Measurements from ENCODE around the gene C1orf216.
"Not testable (repeated sequence)": the region's sequence is repeated elsewhere in the genome, so short reads cannot be mapped to it uniquely, and the experiment has no call there.

C1orf216 gene

DNA sequence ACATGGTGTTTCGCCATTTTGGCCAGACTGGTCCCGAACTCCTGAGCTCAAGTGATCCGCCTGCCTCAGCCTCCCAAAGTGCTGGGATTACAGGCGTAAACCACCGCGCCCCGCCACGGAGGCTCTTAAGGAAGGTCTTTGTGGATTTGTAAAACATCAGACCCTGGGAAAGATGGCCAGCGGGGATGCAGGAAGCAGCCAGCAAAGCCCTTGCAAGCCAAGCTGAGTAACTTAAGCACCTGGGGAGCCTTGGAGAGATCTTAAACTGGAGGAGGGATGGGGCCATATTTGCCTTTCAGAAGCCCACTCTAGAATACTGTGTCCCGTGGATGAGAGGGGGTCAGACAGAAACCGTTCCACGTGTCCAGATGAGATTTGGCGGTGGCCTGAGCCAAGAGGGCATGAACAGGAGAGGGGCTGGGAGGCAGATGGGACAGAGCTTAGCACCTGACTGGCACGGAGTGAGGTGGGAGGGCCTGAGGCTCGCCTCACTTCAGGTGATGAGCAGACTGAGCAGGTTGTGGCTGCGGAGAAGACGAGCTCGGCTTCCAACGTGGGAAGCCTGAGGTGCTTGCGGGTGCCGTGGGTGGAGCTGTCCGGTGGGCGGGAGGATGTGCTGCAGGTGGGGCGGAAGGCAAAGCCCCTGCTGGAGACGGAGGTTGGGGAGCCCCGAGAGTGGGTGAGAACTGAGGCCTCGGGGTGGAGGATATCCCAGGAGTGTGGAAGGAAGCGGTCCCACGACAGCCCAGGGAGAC is 11.7 kb downstream of the C1orf216 start:
- DNase-seq, result no peak

DNA sequence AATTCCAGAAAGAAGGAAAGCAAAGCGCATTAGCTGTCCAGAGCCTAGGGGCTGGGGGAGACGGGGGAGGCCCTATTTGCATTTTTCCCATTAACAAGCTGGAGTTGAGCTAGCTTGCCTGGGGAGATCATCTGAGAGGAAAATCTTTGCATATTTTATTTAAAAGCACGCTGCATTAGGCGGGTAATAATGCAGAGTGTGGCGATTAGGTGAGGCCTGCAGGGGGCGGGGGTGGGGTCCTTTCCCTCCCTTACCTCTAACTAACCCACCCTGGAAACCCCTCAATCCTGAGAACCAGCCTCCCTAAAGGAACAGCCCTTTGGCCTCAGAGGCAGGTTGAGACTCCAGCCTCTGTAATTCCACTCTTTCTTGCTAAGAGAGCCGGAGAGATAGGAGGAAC is 16.2 kb downstream of the C1orf216 start:
- no peak for DNase-seq

DNA sequence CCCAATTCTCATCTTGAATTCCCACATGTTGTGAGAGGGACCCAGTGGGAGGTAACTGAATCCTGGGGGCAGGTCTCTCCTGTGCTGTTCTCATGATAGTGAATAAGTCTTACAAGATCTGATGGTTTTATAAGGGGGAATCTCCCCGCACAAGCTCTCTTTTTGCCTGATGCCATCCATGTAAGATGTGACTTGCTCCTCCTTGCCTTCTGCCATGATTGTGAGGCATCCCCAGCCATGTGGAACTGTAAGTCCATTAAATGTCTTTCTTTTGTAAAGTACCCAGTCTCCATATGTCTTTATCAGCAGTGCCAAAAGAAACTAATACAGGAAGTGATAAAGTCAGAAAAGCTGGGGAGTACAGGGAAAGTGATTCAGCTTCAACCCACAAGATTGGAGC is 19.5 kb downstream of the C1orf216 start:
- not testable (repeated sequence) for DNase-seq

DNA sequence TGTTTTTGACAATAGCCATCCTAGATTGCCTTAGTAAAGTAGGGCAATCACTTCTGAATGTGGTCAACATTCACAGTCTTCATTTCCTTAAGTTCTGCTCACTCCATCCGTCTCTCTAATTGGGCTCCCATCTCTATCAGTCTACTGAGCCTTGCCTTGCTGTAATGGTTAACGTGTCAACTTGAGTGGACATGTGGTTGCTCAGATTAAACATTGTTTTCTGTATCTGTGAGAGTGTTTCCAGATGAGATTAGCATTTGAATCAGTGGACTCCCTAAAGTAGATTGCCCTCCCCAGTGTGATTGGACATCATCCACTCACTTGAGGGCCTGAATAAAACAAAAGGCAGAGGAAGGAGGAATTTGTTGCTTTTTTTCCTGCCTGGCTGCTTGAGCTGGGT is 26.4 kb downstream of the C1orf216 start:
- no peak for DNase-seq

DNA sequence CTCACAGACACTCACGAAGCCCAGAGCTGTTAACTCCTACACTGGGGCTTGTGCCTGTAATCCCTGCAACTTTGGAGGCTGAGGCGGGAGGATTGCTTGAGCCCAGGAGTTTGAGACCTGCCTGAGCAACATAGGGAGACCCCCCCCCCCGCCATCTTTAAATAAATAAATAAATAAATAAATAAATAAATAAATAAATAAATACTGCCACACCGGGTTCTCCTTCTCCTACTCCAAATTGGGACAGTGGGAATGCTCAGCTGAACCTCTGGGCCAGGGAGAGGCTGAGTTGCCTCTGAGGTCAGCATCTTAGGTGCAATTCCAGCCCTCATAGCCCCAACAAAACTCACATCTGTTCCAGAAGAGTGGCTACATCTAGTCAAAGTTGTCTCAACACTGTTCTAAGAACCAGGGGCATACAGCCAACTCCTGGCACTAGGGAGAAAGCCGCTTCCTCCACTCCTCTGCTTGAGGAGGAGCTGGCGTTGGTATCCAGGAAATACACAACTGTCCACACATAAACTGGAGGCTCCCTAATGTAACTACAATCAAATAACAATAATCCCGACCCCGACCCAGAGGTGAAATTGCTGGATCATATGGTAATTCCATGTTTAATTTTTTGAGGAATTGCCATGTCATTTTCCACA is 27.0 kb downstream of the C1orf216 start:
- no peak for DNase-seq

DNA sequence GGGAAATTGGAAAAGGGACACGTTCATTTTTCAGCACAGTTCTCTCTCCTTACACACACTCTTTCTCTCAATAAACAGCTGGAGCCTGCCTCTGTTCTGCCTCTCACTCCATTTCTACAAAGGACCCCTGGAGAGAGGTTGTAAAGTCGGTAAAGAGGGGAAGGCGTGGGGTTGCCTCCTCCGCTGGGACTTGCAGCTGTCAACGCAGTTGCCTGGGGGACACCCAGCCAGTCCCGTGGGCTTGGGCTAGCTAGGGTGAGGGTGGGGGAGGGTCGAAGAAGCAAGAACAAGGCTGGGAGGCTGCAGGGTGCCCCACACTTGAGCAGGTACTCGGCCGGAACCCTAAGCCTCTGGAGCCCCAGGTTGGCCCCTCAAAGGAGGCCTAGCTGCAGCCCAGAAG is 27.6 kb downstream of the C1orf216 start:
- no peak for DNase-seq

DNA sequence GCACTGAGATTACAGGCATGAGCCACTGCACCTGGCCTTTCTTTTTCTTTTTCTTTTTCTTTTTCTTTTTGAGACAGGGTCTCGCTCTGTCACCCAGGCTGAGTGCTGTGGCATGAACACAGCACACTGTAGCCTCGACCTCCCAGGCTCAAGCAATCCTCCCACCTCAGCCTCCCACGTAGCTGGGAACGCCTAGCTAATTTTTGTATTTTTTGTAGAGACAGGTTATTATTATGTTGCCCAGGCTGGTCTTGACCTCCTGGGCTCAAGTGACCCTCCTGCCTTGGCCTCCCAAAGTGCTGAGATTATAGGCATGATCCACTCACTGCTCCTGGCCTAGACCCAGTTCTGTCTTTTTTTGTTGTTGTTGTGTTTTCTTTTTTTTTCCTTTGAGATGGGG is 28.6 kb downstream of the C1orf216 start:
- not testable (repeated sequence) for DNase-seq

DNA sequence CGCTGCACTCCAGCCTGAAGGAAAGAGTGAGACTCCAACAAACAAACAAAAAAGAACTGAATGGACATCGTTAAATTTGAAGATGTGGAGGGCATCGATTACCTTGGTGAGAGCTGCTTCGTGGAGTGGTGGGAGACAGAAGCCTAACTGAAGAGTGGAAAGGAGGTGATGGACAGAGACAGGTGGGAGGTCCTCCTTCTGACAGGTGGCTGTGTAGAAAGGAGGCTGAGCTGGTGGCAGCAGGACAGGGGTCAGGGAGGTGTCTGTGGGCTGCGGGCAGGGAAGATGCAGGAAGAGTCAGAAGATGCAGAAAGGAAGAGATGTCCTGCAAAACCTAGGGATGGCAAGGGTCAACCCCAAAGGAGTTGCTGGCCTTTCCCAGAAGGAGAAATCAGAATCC is 30.5 kb downstream of the C1orf216 start:
- no peak for DNase-seq

DNA sequence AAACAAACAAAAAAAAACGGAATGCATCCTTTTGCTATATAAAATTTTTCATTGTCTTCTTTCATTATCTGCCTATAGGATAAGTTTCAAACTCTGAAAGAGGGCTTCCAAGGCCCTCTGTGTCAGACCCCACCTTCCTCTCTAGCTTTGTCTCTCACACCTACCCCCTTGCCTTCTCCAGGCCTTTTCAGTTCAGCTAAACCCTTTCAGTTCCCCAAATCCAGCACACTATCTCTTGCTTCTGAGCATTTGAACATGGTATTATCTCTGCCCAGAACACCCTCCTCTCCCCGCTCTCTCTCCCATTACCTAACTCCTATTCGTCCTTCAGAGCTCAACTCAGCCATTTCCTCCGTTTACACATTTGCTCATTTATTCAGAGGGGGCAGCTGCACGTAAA is 35.7 kb downstream of the C1orf216 start:
- no peak for DNase-seq

DNA sequence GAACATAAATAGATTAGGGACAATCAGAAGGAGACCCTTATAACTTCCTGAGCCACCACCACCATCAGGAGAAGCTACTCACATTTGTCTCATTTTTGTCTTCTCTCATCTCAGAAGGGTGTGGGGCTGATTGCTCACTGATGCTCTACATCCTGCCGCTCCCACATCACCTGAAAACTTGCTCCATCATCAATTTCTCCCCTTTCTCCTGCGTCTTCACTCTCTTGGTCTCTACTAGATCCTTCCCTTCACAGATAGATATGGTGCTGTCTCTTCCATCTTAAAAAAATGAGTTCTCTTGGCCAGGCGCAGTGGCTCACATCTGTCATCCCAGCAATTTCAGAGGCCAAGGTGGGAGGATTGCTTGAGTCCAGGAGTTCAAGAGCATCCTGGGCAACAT is 38.4 kb downstream of the C1orf216 start:
- no peak for DNase-seq

DNA sequence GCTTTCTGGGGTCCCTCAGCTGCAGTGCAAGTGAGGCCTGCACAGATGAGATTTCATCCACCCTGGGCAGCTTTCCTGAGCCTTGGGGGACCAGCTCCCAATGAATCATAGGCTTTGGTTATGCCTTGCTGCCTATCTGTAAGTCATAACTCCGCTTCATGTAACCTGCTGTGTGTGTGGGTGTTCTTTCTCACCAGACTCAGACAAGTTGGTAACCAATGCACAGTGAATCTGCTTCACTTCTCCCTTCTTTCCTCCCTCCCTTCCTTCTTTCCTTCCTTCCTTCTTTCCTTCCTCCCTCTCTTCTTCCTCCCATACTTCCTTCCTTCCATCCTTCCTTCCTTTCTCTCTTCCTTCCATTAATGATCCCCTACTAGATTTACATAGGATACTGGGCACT is 42.9 kb downstream of the C1orf216 start:
- no peak for DNase-seq

DNA sequence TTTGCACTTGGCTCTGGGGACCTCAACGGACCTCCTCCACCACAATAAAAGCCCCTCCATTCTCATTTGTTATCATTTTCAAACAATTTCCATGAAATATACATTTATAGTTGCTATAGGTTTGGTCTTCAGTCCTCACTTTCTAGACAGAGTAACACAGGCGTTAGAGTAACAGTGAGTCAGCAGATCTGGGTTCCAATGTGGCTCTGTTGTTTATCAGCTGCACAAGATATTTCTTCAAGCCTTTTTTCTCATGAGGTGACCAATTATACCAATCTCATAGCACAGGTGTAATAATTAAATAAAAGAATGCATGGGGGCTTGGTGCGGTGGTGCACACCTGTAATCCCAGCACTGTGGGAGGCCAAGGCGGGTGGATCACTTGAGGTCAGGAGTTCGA is 44.6 kb downstream of the C1orf216 start:
- no peak for DNase-seq

DNA sequence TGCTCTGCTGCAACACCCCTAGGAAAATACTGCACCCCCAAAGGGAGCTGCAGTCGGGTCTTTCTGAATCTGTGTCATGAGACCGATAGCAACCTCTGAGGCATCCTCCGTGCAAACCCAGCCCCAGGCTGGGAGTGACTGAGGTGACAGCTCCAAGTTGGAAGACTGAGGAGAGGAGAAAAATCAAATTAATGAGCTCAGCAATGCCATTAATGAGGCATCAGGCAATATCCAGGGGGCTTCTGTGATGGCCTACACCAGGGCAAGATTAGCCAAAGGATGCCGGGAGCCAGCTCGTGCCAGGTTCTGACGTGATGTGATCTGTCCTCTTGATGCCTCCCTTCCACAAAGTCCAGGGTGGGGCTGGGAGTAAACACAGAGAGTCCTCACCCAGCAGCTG is 46.6 kb downstream of the C1orf216 start:
- no peak for DNase-seq

DNA sequence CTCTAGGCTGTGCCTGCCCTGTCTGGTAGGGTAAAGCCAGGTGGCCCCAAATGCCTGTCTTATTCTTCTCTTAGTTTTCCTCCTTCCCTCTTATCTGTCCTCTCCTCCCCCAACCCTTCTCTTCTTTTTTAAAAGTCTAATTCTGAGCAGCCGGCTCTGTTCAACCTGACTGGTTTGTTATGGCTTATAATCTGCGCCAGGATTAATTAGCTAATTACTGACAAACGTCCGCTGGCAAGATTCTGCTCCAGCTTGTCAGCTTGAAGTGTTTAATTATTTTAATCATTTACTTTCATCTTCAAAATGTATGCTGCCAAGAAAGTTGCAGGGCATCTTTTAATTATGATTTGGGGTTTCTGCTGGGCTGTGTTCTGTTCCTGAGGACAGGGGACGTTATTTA is 50.2 kb downstream of the C1orf216 start:
- no peak for DNase-seq

DNA sequence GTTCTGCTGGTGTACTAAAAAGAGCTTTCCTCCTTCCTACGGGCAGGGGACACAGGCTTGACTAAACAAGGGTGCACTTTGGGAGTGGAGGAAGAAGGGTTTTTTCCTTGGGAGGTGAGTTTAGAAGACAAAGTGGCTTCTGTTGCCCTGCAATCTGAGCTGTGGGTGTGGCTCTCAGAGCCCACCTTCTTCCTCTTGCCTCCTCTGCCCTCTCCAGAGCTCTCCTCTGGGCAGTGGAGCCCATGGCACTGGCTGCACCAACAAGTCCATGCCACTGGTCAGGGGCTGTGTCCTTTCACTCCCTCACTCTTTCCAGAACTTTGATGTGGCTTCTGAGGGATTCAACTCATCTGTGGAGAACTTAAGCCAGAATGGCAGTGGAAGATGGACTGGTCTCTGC is 51.8 kb downstream of the C1orf216 start:
- no peak for DNase-seq

DNA sequence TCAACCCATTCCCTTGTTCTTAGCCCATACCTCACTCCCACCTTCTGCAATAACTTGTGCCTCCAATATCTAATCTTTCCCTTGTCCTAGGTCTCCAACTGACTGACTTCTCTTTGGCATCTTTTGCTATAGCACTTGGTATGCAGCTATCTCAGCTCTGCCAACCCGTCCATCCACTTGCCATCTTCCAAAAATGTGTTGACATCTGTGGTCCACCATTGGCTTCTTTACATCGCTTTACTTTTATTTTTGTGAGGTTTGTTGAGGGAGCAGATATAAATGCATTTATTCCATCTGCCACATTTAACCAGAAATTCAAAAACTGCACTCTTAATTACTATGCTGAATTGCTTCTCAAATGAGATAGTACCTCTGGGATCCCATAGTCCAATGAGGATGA is 52.5 kb downstream of the C1orf216 start:
- DNase-seq, result no peak
